HEK293 (cell line): Measurements from ENCODE around the gene RNF31.

Experiments
- SETDB1 ChIP-seq: IDR thresholded peaks from one replicate; pipeline ENCODE4 v1.6.1; 2017; ENCODE audit warnings: mild to moderate bottlenecking, low read length, moderate library complexity, mixed read lengths; ENCODE audit not compliant: insufficient read length
- YY1 ChIP-seq: fragments of 450-650 bp; formaldehyde crosslinking; IDR thresholded peaks from 2 replicates; pipeline ENCODE4 v1.5.1; 2018; ENCODE audit warnings: missing biosample characterization, missing genetic modification characterization
- ZNF24 ChIP-seq: fragments of 450-650 bp; formaldehyde crosslinking; IDR thresholded peaks from 2 replicates; pipeline ENCODE4 v1.5.1; 2016; ENCODE audit warnings: missing biosample characterization, missing genetic modification characterization
- ZNF274 ChIP-seq, 2 experiments: fragments of 200-500 bp in 1 of 2; fragments of 450-650 bp in 1 of 2; sonication (Bioruptor generic) in 1 of 2; formaldehyde crosslinking in 1 of 2; IDR thresholded peaks; 2 replicates each; pipeline versions ENCODE4 v1.5.1 to v1.6.1; 2014 to 2016; ENCODE audit warnings: borderline replicate concordance in 1 of 2, inconsistent platforms in 1 of 2, low read length in 1 of 2, missing biosample characterization in 1 of 2, missing genetic modification characterization in 1 of 2
- TF ChIP-seq, protein P1 (sequence below): fragments of 450-650 bp; formaldehyde crosslinking; IDR thresholded peaks from 2 replicates; pipeline ENCODE4 v1.5.1; 2016; ENCODE audit warnings: missing biosample characterization, missing genetic modification characterization

DNA sequence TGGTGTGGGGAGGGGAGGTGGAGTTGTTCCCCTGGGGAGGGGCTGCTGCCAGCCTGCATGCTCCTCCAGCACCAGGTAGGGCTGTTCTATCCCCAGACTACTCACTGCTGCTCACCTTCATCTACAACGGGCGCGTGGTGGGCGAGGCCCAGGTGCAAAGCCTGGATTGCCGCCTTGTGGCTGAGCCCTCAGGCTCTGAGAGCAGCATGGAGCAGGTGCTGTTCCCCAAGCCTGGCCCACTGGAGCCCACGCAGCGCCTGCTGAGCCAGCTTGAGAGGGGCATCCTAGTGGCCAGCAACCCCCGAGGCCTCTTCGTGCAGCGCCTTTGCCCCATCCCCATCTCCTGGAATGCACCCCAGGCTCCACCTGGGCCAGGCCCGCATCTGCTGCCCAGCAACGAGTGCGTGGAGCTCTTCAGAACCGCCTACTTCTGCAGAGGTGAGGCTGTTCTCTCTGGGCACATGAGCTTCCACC lies 17.3 kb downstream of the RNF31 start:
- no peak for TF ChIP-seq SETDB1
- no peak for TF ChIP-seq YY1 (tag by site-specific recombination)
- TF ChIP-seq, protein P1, sequence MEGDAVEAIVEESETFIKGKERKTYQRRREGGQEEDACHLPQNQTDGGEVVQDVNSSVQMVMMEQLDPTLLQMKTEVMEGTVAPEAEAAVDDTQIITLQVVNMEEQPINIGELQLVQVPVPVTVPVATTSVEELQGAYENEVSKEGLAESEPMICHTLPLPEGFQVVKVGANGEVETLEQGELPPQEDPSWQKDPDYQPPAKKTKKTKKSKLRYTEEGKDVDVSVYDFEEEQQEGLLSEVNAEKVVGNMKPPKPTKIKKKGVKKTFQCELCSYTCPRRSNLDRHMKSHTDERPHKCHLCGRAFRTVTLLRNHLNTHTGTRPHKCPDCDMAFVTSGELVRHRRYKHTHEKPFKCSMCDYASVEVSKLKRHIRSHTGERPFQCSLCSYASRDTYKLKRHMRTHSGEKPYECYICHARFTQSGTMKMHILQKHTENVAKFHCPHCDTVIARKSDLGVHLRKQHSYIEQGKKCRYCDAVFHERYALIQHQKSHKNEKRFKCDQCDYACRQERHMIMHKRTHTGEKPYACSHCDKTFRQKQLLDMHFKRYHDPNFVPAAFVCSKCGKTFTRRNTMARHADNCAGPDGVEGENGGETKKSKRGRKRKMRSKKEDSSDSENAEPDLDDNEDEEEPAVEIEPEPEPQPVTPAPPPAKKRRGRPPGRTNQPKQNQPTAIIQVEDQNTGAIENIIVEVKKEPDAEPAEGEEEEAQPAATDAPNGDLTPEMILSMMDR (tag by site-specific recombination): no peak
- no peak for TF ChIP-seq ZNF24 (tag by site-specific recombination)
- no peak for TF ChIP-seq ZNF274 (IDR thresholded peaks at IDR 0.05; ENCODE audit: low read length)
- no peak for TF ChIP-seq ZNF274 (tag by site-specific recombination; IDR thresholded peaks at IDR 0.05; ENCODE audit: borderline replicate concordance)
